HEK293T (cell line): Measurements from ENCODE around the gene TAF11.
"Not testable (repeated sequence)": the region's sequence is repeated elsewhere in the genome, so short reads cannot be mapped to it uniquely, and the experiment has no call there.

ENCODE experiments used
- CTCF ChIA-PET: fragments of 350-600 bp; formaldehyde crosslinking; extraction: SDS; loops from one replicate; lab custom pipeline; 2021; ENCODE audit warnings: antibody characterized with exemption, inconsistent platforms; lab: Yijun Ruan, JAX
- POLR2A ChIA-PET: fragments of 350-600 bp; formaldehyde crosslinking; extraction: SDS; loops from one replicate; lab custom pipeline; 2020; ENCODE audit warnings: antibody characterized with exemption, inconsistent platforms; lab: Yijun Ruan, JAX
- DNase-seq: peaks from one replicate; pipeline ENCODE4 v3.0.0; 2012; ENCODE audit warnings: mixed read lengths; ENCODE audit errors: extremely low spot score
- ARNT ChIP-seq: fragments of 450-650 bp; IDR thresholded peaks from 2 replicates; pipeline ENCODE4 v1.6.1; 2017; ENCODE audit warnings: mild to moderate bottlenecking
- BHLHE40 ChIP-seq: fragments of 450-650 bp; IDR thresholded peaks from 2 replicates; pipeline ENCODE4 v1.6.1; 2016; ENCODE audit warnings: mild to moderate bottlenecking, moderate library complexity, borderline replicate concordance
- CTBP1 ChIP-seq: fragments of 450-650 bp; IDR thresholded peaks from 2 replicates; pipeline ENCODE4 v1.6.1; 2016; ENCODE audit warnings: borderline replicate concordance
- ELF4 ChIP-seq: fragments of 450-650 bp; IDR thresholded peaks from 2 replicates; pipeline ENCODE4 v1.6.1; 2017; ENCODE audit warnings: antibody characterized with exemption
- FOXA1 ChIP-seq: fragments of 450-650 bp; IDR thresholded peaks from 2 replicates; pipeline ENCODE4 v1.6.1; 2016; ENCODE audit warnings: mild to moderate bottlenecking
- FOXK2 ChIP-seq: fragments of 450-650 bp; IDR thresholded peaks from 2 replicates; pipeline ENCODE4 v1.6.1; 2016; ENCODE audit warnings: mild to moderate bottlenecking
- FOXM1 ChIP-seq: fragments of 450-650 bp; IDR thresholded peaks from 2 replicates; pipeline ENCODE4 v1.6.1; 2017; ENCODE audit warnings: mild to moderate bottlenecking, borderline replicate concordance
- HDGF ChIP-seq: fragments of 450-650 bp; IDR thresholded peaks from 2 replicates; pipeline ENCODE4 v1.6.1; 2017; ENCODE audit warnings: antibody characterized with exemption, borderline replicate concordance
- L3MBTL2 ChIP-seq: fragments of 450-650 bp; conservative IDR thresholded peaks from 2 replicates; pipeline ENCODE4 v1.6.1; 2016; ENCODE audit warnings: mild to moderate bottlenecking
- LEF1 ChIP-seq: fragments of 450-650 bp; IDR thresholded peaks from 2 replicates; pipeline ENCODE4 v1.6.1; 2017; ENCODE audit warnings: mild to moderate bottlenecking, borderline replicate concordance
- NFRKB ChIP-seq: fragments of 450-650 bp; IDR thresholded peaks from 2 replicates; pipeline ENCODE4 v1.6.1; 2016; ENCODE audit warnings: mild to moderate bottlenecking, moderate library complexity
- PKNOX1 ChIP-seq: fragments of 450-650 bp; IDR thresholded peaks from 2 replicates; pipeline ENCODE4 v1.6.1; 2016
- SP1 ChIP-seq: fragments of 450-650 bp; IDR thresholded peaks from 2 replicates; pipeline ENCODE4 v1.6.1; 2017
- SUZ12 ChIP-seq: fragments of 450-650 bp; IDR thresholded peaks from 2 replicates; pipeline ENCODE4 v1.6.1; 2016; ENCODE audit warnings: mild to moderate bottlenecking
- TARDBP ChIP-seq: fragments of 450-650 bp; IDR thresholded peaks from 2 replicates; pipeline ENCODE4 v1.6.1; 2016
- ZNF384 ChIP-seq: fragments of 450-650 bp; IDR thresholded peaks from 2 replicates; pipeline ENCODE4 v1.6.1; 2016

TAF11 gene

GRCh38 chr6:34859951-34860350 is 27.9 kb downstream of the TAF11 start:
- POLR2A ChIA-PET, result interaction anchor here (1.7 kb wide), 1 partner anchor 28 kb away, joined by 7 read pairs; the partner anchor contains the start of gene TAF11
- CTCF ChIA-PET, result no interaction called here
- TF ChIP-seq ELF4, result no peak
- DNase-seq, result no peak

- CTCF ChIA-PET, result interaction anchor here (0.6 to 1.2 kb wide), 3 partner anchors 11 to 109 kb away, joined by 3 to 6 read pairs (median 4); no protein-coding TSS in a partner anchor
- DNase-seq, result no peak
- POLR2A ChIA-PET, result interaction anchor here (1.7 kb wide), 1 partner anchor 29 kb away, joined by 7 read pairs; the partner anchor contains the start of gene TAF11
- no peak for TF ChIP-seq PKNOX1
- no peak for TF ChIP-seq BHLHE40
- no peak for TF ChIP-seq ARNT
- no peak for TF ChIP-seq FOXK2
- no peak for TF ChIP-seq LEF1
- TF ChIP-seq NFRKB, result no peak
- no peak for TF ChIP-seq SP1
- TF ChIP-seq FOXA1, result no peak
- TF ChIP-seq ZNF384, result no peak
- no peak for TF ChIP-seq L3MBTL2
- no peak for TF ChIP-seq TARDBP
- no peak for TF ChIP-seq FOXM1
- TF ChIP-seq HDGF, result no peak
- TF ChIP-seq SUZ12, result no peak
- no peak for TF ChIP-seq CTBP1
- no peak for TF ChIP-seq ELF4
Measured at GRCh38 chr6:34858681-34859080, 29.2 kb downstream of the TAF11 start.

GRCh38 chr6:34855463-34855862 is 32.4 kb downstream of the TAF11 start:
- TF ChIP-seq SP1, result no peak
- no peak for TF ChIP-seq FOXA1
- TF ChIP-seq ZNF384, result no peak
- TF ChIP-seq SUZ12, result no peak
- TF ChIP-seq NFRKB, result no peak
- TF ChIP-seq HDGF, result no peak
- no peak for TF ChIP-seq LEF1
- TF ChIP-seq ARNT, result no peak
- no peak for TF ChIP-seq ELF4
- no peak for TF ChIP-seq TARDBP
- TF ChIP-seq FOXK2, result no peak
- TF ChIP-seq FOXM1, result no peak
- no peak for TF ChIP-seq L3MBTL2
- TF ChIP-seq BHLHE40, result no peak
- CTCF ChIA-PET, result interaction anchor here (0.6 kb wide), 1 partner anchor 199 kb away, joined by 3 read pairs; no protein-coding TSS in a partner anchor
- DNase-seq, result no peak
- POLR2A ChIA-PET, result interaction anchor here (0.5 kb wide), 1 partner anchor 114 kb away, joined by 3 read pairs; no protein-coding TSS in a partner anchor

- DNase-seq, result no peak
- CTCF ChIA-PET, result no interaction called here
- TF ChIP-seq FOXA1 (no peak), SUZ12 (no peak), L3MBTL2 (no peak), TARDBP (no peak), FOXM1 (no peak), SP1 (no peak), FOXK2 (no peak), ELF4 (no peak), CTBP1 (no peak)
- POLR2A ChIA-PET, result no interaction called here
Measured at GRCh38 chr6:34852406-34853085, 35.3 kb downstream of the TAF11 start.

GRCh38 chr6:34851361-34851760 is 36.5 kb downstream of the TAF11 start:
- no peak for DNase-seq
- TF ChIP-seq SP1 (no peak), FOXA1 (no peak), PKNOX1 (no peak), HDGF (no peak), ELF4 (no peak), ZNF384 (no peak), NFRKB (no peak), FOXM1 (no peak), SUZ12 (no peak), FOXK2 (no peak), ARNT (no peak)
- CTCF ChIA-PET, result no interaction called here
- POLR2A ChIA-PET, result interaction anchor here (1.4 kb wide), 1 partner anchor 37 kb away, joined by 5 read pairs; the partner anchor contains the start of gene TAF11

GRCh38 chr6:34849066-34849465 is 38.8 kb downstream of the TAF11 start:
- CTCF ChIA-PET, POLR2A ChIA-PET, DNase-seq: not testable (repeated sequence)

- ChIA-PET POLR2A (no interaction called here), CTCF (no interaction called here)
- TF ChIP-seq ZNF384 (no peak), FOXK2 (no peak), PKNOX1 (no peak), ELF4 (no peak), FOXA1 (no peak), L3MBTL2 (no peak), HDGF (no peak), CTBP1 (no peak), NFRKB (no peak), LEF1 (no peak)
- DNase-seq, result no peak
Measured at GRCh38 chr6:34839666-34840352, 48.0 kb downstream of the TAF11 start.
